ENCODE results near the gene MYBPC3.

Gene MYBPC3

DNA sequence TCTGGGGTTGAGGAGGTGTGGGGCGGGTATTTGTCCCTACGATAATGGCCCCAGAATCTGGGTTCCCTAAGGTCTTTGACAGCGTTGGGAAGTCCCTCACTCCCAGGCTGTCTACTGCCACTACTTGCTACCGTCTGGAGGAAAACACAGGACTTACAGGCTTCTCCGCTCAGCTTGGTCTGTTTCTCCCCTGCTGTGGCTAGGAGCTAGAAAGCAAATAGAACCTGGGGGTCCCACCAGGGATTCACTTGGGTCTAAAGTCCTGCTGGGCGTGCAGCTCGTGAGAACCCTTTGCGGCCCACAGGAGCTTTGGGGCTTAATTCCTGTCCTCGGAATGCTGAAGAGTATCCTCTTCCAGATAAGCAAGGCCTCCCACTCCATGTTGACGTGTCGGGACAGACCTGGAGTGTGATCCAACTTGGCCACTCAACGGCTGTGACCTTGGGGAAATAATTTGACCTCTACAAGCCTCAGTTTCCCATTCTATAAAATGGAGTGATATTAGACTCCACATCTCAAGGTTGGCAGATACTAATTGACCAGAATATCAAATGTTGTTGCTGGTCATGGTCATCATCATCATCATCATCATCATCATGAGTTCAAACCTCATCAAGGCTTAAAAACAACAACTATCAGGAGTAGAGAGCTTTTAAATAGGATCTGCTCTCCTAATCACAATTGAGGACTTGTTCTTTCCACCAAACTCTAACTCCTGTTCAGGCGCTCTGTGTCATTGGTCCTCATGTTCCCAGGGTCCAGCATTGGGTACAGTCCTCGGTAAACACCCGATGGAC lies 1.7 kb upstream of the MYBPC3 start:
- Histone ChIP-seq H3K4me1 (ENCODE audit: control insufficient read depth, insufficient read depth, low read depth, low read length) (peaks cover 10% of the 10 kb centered on the region), H3K4me2 (ENCODE audit: low read length, poor library complexity, severe bottlenecking) (no peak overlapping the region)
- WGBS: 96% methylated on average over 15 of the region's 15 CpGs

DNA sequence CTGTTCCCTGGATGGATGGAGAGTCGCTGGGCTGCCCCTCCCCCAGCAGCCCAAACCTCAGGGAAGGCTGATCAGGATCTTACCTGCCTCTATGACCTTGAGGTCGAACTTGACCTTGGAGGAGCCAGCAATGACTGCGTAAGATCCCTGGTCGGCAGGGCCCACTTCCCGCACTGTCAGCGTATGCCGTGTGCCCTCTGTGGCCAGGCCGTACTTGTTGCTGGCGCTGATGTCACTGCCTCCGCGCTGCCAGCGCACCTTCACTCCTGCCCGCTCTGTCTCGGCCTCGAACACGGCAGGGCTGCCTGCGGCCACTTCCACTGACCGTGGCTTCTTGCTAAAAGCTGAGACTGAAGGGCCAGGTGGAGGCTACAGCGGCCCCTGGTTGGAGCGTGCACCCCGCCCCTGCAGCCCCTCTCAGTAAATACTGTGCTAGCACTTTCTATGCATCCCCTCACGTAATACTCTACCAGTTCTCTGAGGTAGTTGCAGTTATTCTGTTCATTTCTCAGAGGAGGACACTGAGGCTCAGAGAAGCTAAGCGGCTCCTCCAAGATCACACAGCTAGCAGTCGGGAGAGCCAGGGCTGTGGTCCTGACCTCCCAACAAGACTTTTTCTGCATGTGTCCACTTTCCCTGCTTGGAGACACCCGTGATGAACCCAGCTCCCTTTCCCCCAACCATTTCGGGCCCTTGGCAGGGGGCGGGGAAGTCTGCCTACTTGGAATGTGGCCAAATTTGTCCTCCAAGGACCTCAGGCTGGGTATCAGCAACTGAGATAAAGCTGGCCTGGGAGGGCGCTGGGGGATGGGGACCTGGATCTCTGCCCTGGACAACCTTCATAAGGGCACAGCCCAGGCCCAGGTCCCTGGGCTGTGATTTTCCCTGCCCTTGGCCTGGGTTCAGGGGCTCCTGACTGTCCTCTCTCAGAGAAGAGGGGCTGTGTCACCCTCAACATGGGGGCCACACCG lies 1.1 kb downstream of the MYBPC3 start:
- DNase-seq: no peak
- 86% methylated on average over 29 of the region's 29 CpGs for WGBS
- Histone ChIP-seq H2BK15ac (ENCODE audit: low read depth, poor library complexity, severe bottlenecking) (no peak overlapping the region), H2BK120ac (ENCODE audit: low read depth, low read length) (no peak overlapping the region), H3K4me1 (ENCODE audit: control insufficient read depth, insufficient read depth, low read depth, low read length) (peaks cover 10% of the 10 kb centered on the region), H3K4ac (ENCODE audit: low read depth in 1 of 2, low read length in 2 of 2) (no peak overlapping the region), H3K27ac (ENCODE audit: low read length, poor library complexity, severe bottlenecking) (no peak overlapping the region), H4K91ac (ENCODE audit: low read length) (peak overlapping the region; percentile 4), H3K27me3 (ENCODE audit: control insufficient read depth in 1 of 2, insufficient read depth in 1 of 2, low read length in 2 of 2) (peaks cover 8 to 15% of the 10 kb centered on the region in 2 experiments), H3K23ac (ENCODE audit: low read length in 2 of 2) (no peak overlapping the region), H2BK5ac (ENCODE audit: low read depth, low read length, poor library complexity, severe bottlenecking) (no peak overlapping the region), H2BK12ac (ENCODE audit: low read length in 2 of 2) (no peak overlapping the region), H3K14ac (ENCODE audit: low read length in 2 of 2) (no peak overlapping the region), H3K4me3 (ENCODE audit: insufficient read depth in 1 of 2, low read depth in 1 of 2, low read length in 2 of 2) (no peak overlapping the region), H3K18ac (ENCODE audit: low read depth in 1 of 2, low read length in 2 of 2) (no peak overlapping the region), H3K9me3 (ENCODE audit: control insufficient read depth, low read length) (no peaks in the 10 kb centered on the region), H2AK5ac (ENCODE audit: low read length, severe bottlenecking) (no peak overlapping the region), H3K9ac (ENCODE audit: low read length) (no peak overlapping the region), H4K8ac (ENCODE audit: low read length) (no peak overlapping the region), H2AFZ (ENCODE audit: low read depth, low read length) (no peak overlapping the region), H3K79me1 (replicated peaks; ENCODE audit: low read length, poor library complexity, severe bottlenecking) (no peaks in the 10 kb centered on the region), H3K36me3 (ENCODE audit: control insufficient read depth in 1 of 2, insufficient read depth in 2 of 2, low read depth in 1 of 2, low read length in 2 of 2) (no peaks in the 10 kb centered on the region), H3K4me2 (ENCODE audit: low read length, poor library complexity, severe bottlenecking) (no peak overlapping the region)

More for the DNA sequence above, 1.7 kb upstream of the MYBPC3 start:
- Histone ChIP-seq H2AFZ (ENCODE audit: low read depth, low read length) (no peak overlapping the region), H3K27ac (ENCODE audit: low read length, poor library complexity, severe bottlenecking) (no peak overlapping the region), H2BK15ac (ENCODE audit: low read depth, poor library complexity, severe bottlenecking) (no peak overlapping the region), H3K4me3 (ENCODE audit: insufficient read depth in 1 of 2, low read depth in 1 of 2, low read length in 2 of 2) (peak overlapping the region in 1 of 2 experiments; percentile 18), H2BK5ac (ENCODE audit: low read depth, low read length, poor library complexity, severe bottlenecking) (no peak overlapping the region), H3K18ac (ENCODE audit: low read depth in 1 of 2, low read length in 2 of 2) (no peak overlapping the region), H3K36me3 (ENCODE audit: control insufficient read depth in 1 of 2, insufficient read depth in 2 of 2, low read depth in 1 of 2, low read length in 2 of 2) (no peaks in the 10 kb centered on the region), H2AK5ac (ENCODE audit: low read length, severe bottlenecking) (no peak overlapping the region), H3K27me3 (ENCODE audit: control insufficient read depth in 1 of 2, insufficient read depth in 1 of 2, low read length in 2 of 2) (no peaks in the 10 kb centered on the region), H2BK120ac (ENCODE audit: low read depth, low read length) (no peak overlapping the region), H4K91ac (ENCODE audit: low read length) (no peak overlapping the region), H3K79me1 (replicated peaks; ENCODE audit: low read length, poor library complexity, severe bottlenecking) (no peaks in the 10 kb centered on the region), H3K14ac (ENCODE audit: low read length in 2 of 2) (no peak overlapping the region), H3K9me3 (ENCODE audit: control insufficient read depth, low read length) (no peaks in the 10 kb centered on the region), H3K4ac (ENCODE audit: low read depth in 1 of 2, low read length in 2 of 2) (no peak overlapping the region), H4K8ac (ENCODE audit: low read length) (no peak overlapping the region), H2BK12ac (ENCODE audit: low read length in 2 of 2) (no peak overlapping the region), H3K9ac (ENCODE audit: low read length) (peak overlapping the region; percentile 64), H3K23ac (ENCODE audit: low read length in 2 of 2) (no peak overlapping the region)
- DNase-seq: no peak

DNA sequence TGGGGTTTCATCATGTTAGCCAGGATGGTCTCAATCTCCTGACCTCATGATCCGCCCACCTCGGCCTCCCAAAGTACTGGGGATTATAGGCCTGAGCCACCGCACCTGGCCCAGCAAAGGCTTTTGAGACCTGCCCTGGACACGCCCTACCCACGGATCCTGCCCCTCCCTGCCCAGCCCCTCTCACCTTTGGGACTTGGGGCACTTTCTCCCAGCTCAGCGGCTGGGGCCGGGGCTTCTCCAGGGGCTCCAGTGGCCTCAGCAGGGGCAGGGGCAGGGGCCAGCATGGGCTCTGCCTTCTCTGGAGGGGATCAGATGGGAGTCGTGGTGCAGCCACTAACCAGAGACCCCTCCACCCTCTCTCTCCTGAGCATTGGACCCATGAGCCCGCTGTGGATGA lies 2.2 kb downstream of the MYBPC3 start:
- WGBS: 79% methylated on average over 9 of the region's 9 CpGs
- no peak overlapping the region for H3K14ac ChIP-seq (ENCODE audit: low read length in 2 of 2)

DNA sequence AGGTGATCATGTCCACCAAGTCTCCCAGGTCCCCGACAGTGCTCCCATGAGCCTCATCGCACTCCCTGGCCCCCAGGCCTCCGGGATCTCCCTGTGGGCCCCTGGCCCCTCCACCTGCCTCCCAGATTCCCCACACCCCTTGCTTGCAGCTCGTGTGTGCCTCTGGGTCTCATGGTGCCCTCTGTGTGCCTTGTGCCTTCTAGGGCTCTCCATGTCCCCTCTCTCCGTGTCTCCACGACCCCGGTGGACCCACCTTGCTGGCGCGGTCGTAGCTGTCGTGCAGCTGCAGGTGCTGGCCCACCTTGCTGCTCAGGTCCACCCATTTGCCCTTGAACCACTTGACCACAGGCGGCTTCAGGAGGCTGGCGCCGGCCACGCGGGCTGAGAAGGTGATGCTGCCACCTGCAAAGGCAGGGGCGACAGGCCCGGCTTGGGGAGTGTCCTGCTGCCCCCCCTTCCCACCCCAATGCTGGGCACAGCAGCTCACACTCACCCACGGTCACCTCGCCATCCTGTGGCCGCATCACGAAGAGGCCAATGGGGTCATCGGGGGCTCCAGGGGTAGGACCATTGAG lies 2.9 kb downstream of the MYBPC3 start:
- Histone ChIP-seq H3K36me3 (ENCODE audit: control insufficient read depth in 1 of 2, insufficient read depth in 2 of 2, low read depth in 1 of 2, low read length in 2 of 2) (no peaks in the 10 kb centered on the region), H3K18ac (ENCODE audit: low read depth in 1 of 2, low read length in 2 of 2) (no peak overlapping the region), H3K14ac (ENCODE audit: low read length in 2 of 2) (no peak overlapping the region), H3K27me3 (ENCODE audit: control insufficient read depth in 1 of 2, insufficient read depth in 1 of 2, low read length in 2 of 2) (peaks cover 15 to 27% of the 10 kb centered on the region in 2 experiments), H2BK120ac (ENCODE audit: low read depth, low read length) (no peak overlapping the region), H4K8ac (ENCODE audit: low read length) (no peak overlapping the region), H2BK12ac (ENCODE audit: low read length in 2 of 2) (no peak overlapping the region), H3K4me1 (ENCODE audit: control insufficient read depth, insufficient read depth, low read depth, low read length) (peaks cover 3% of the 10 kb centered on the region), H4K91ac (ENCODE audit: low read length) (no peak overlapping the region), H3K4me3 (ENCODE audit: insufficient read depth in 1 of 2, low read depth in 1 of 2, low read length in 2 of 2) (no peak overlapping the region), H3K4ac (ENCODE audit: low read depth in 1 of 2, low read length in 2 of 2) (no peak overlapping the region), H3K79me1 (replicated peaks; ENCODE audit: low read length, poor library complexity, severe bottlenecking) (no peaks in the 10 kb centered on the region), H3K27ac (ENCODE audit: low read length, poor library complexity, severe bottlenecking) (no peak overlapping the region), H2AK5ac (ENCODE audit: low read length, severe bottlenecking) (no peak overlapping the region), H2AFZ (ENCODE audit: low read depth, low read length) (no peak overlapping the region), H2BK5ac (ENCODE audit: low read depth, low read length, poor library complexity, severe bottlenecking) (no peak overlapping the region), H3K23ac (ENCODE audit: low read length in 2 of 2) (no peak overlapping the region), H3K9me3 (ENCODE audit: control insufficient read depth, low read length) (no peaks in the 10 kb centered on the region), H2BK15ac (ENCODE audit: low read depth, poor library complexity, severe bottlenecking) (no peak overlapping the region), H3K4me2 (ENCODE audit: low read length, poor library complexity, severe bottlenecking) (no peak overlapping the region), H3K9ac (ENCODE audit: low read length) (no peak overlapping the region)
- DNase-seq: no peak
- WGBS: 97% methylated on average over 20 of the region's 23 CpGs

More for the DNA sequence above, 2.2 kb downstream of the MYBPC3 start:
- Histone ChIP-seq H3K27me3 (ENCODE audit: control insufficient read depth in 1 of 2, insufficient read depth in 1 of 2, low read length in 2 of 2) (peaks cover 15 to 25% of the 10 kb centered on the region in 2 experiments), H3K4me2 (ENCODE audit: low read length, poor library complexity, severe bottlenecking) (no peak overlapping the region), H3K4ac (ENCODE audit: low read depth in 1 of 2, low read length in 2 of 2) (no peak overlapping the region), H2AFZ (ENCODE audit: low read depth, low read length) (no peak overlapping the region), H2BK120ac (ENCODE audit: low read depth, low read length) (no peak overlapping the region), H3K4me1 (ENCODE audit: control insufficient read depth, insufficient read depth, low read depth, low read length) (peaks cover 3% of the 10 kb centered on the region), H4K91ac (ENCODE audit: low read length) (no peak overlapping the region), H3K9me3 (ENCODE audit: control insufficient read depth, low read length) (no peaks in the 10 kb centered on the region), H4K8ac (ENCODE audit: low read length) (no peak overlapping the region), H2BK12ac (ENCODE audit: low read length in 2 of 2) (no peak overlapping the region), H2BK5ac (ENCODE audit: low read depth, low read length, poor library complexity, severe bottlenecking) (no peak overlapping the region), H3K27ac (ENCODE audit: low read length, poor library complexity, severe bottlenecking) (no peak overlapping the region), H3K18ac (ENCODE audit: low read depth in 1 of 2, low read length in 2 of 2) (no peak overlapping the region), H3K36me3 (ENCODE audit: control insufficient read depth in 1 of 2, insufficient read depth in 2 of 2, low read depth in 1 of 2, low read length in 2 of 2) (no peaks in the 10 kb centered on the region), H3K9ac (ENCODE audit: low read length) (no peak overlapping the region), H3K79me1 (replicated peaks; ENCODE audit: low read length, poor library complexity, severe bottlenecking) (no peaks in the 10 kb centered on the region), H3K23ac (ENCODE audit: low read length in 2 of 2) (no peak overlapping the region), H2BK15ac (ENCODE audit: low read depth, poor library complexity, severe bottlenecking) (no peak overlapping the region), H2AK5ac (ENCODE audit: low read length, severe bottlenecking) (no peak overlapping the region), H3K4me3 (ENCODE audit: insufficient read depth in 1 of 2, low read depth in 1 of 2, low read length in 2 of 2) (no peak overlapping the region)
- DNase-seq: no peak
